NCI-H1436 treated with DMSO at 0.1 percent for 48 hours (cell line): ENCODE results near the gene SLC35E4.

Experiments used
- DNase-seq: peaks from one replicate; lab custom pipeline; 2025; lab: John Stamatoyannopoulos, UW

Gene SLC35E4

GRCh38 chr22:30691204-30691603 lies 55.6 kb downstream of the SLC35E4 start:
- no peak for DNase-seq

- no peak for DNase-seq
These were observed 58.6 kb downstream of the SLC35E4 start for GRCh38 chr22:30694171-30694639.

- no peak for DNase-seq
These were observed 59.2 kb downstream of the SLC35E4 start, which contains the start of gene OSBP2 for GRCh38 chr22:30694640-30695350. Gene OSBP2 (plus strand): TSS chr22:30694874. CDS start chr22:30694910, 36 bp downstream.

GRCh38 chr22:30695351-30695851 lies 59.8 kb downstream of the SLC35E4 start:
- no peak for DNase-seq

- no peak for DNase-seq
These were observed 60.5 kb downstream of the SLC35E4 start for GRCh38 chr22:30695871-30696655.
